K562 (cell line): ENCODE measurements around the gene BLOC1S4. TPM values are rescaled to one million over a fixed set of nuclear protein-coding genes. Genes with fewer than 3 reads are reported as not detected.
"Not testable (repeated sequence)": the region's sequence is repeated elsewhere in the genome, so short reads cannot be mapped to it uniquely, and the experiment has no call there.

ENCODE experiments used
- ATAC-seq: fragments of 200-7000 bp; cut with Tn5 transposase; 3 replicates; pipeline ENCODE4 v1.9.1; 2020; ENCODE audit warnings: moderate library complexity
- BruUV-seq: library from RNA; stranded (reverse); fragments of 400-500 nt; replicated peaks from 2 replicates; lab custom pipeline; 2021; lab: Mats Ljungman, UMichigan
- CTCF ChIA-PET: fragments of 300-600 bp; formaldehyde crosslinking; extraction: SDS; loops from one replicate; lab custom pipeline; 2021; ENCODE audit warnings: low intra/inter-chr PET ratio; lab: Yijun Ruan, JAX
- POLR2A ChIA-PET: fragments of 300-600, 350-650 bp; sonication (Branson Sonifier 250); formaldehyde crosslinking; extraction: SDS; loops from one replicate; lab custom pipeline; 2021; ENCODE audit warnings: antibody characterized with exemption, inconsistent platforms; lab: Yijun Ruan, JAX
- DNase-seq, 4 experiments: peaks; one replicate each; pipeline versions ENCODE4 v3.0.0 to v3.0.0-alpha.2; 2011 to 2018; ENCODE audit warnings: low spot score in 3 of 4, mixed read lengths in 3 of 4; ENCODE audit errors: extremely low read depth in 1 of 4
- FAIRE-seq: peaks from 2 replicates; lab custom pipeline; 2011; peaks lifted over from hg19 to GRCh38; lab: Jason Lieb, UNC
- H2AFZ ChIP-seq: 2 replicates; pipeline ENCODE4 v1.6.0; 2011; ENCODE audit warnings: low read depth, low read length, control low read depth, inconsistent platforms
- H3K27ac ChIP-seq: fragments of 200-600 bp; 3 replicates; pipeline ENCODE4 v1.8.0; 2011; ENCODE audit warnings: low read depth, mild to moderate bottlenecking, control low read depth, inconsistent platforms, low read length, moderate library complexity, mixed read lengths; ENCODE audit errors: extremely low read depth
- H3K27me3 ChIP-seq, 2 experiments: fragments of 300-600 bp in 1 of 2; 2 replicates in 1 of 2; 3 replicates in 1 of 2; pipeline versions ENCODE4 v1.6.0 to v1.8.0; 2011; ENCODE audit warnings: inconsistent platforms in 2 of 2, low read length in 2 of 2, mild to moderate bottlenecking in 1 of 2, mixed read lengths in 1 of 2, moderate library complexity in 1 of 2; ENCODE audit not compliant: control insufficient read depth in 2 of 2, insufficient read depth in 2 of 2
- H3K36me3 ChIP-seq: fragments of 300-600 bp; 3 replicates; pipeline ENCODE4 v1.8.0; 2011; ENCODE audit warnings: mild to moderate bottlenecking, low read length, inconsistent platforms; ENCODE audit not compliant: control insufficient read depth, insufficient read depth
- H3K4me1 ChIP-seq, 2 experiments: fragments of 200-600 bp in 1 of 2; replicated peaks in 1 of 2; 2 replicates in 1 of 2; 3 replicates in 1 of 2; pipeline versions ENCODE4 v1.5.1 to v1.8.0; 2011; ENCODE audit warnings: inconsistent platforms in 2 of 2, low read length in 2 of 2, mild to moderate bottlenecking in 1 of 2, mixed read lengths in 1 of 2, moderate library complexity in 1 of 2; ENCODE audit not compliant: control insufficient read depth in 2 of 2, insufficient read depth in 2 of 2
- H3K4me2 ChIP-seq: 2 replicates; pipeline ENCODE4 v1.6.1; 2011; ENCODE audit warnings: low read length, control low read depth, inconsistent platforms, mixed read lengths; ENCODE audit not compliant: insufficient read depth
- H3K4me3 ChIP-seq: fragments of 200-600 bp; sonication (generic), shearing (Covaris generic); 2 replicates; pipeline ENCODE4 v1.5.1; 2016; ENCODE audit warnings: control low read depth, inconsistent platforms
- H3K79me2 ChIP-seq: fragments of 200-600 bp; 3 replicates; pipeline ENCODE4 v1.8.0; 2011; ENCODE audit warnings: low read length, inconsistent platforms; ENCODE audit not compliant: control insufficient read depth, insufficient read depth
- H3K9ac ChIP-seq, 2 experiments: 2 replicates each; pipeline versions ENCODE4 v1.6.0 to v1.6.1; 2011; ENCODE audit warnings: low read depth in 2 of 2, low read length in 2 of 2, control low read depth in 1 of 2, inconsistent platforms in 1 of 2, mild to moderate bottlenecking in 1 of 2, mixed read lengths in 1 of 2; ENCODE audit not compliant: insufficient read depth in 1 of 2
- H3K9me1 ChIP-seq: one replicate; pipeline ENCODE4 v1.6.0; 2011; ENCODE audit warnings: inconsistent platforms, mild to moderate bottlenecking, low read length, moderate library complexity; ENCODE audit not compliant: control insufficient read depth, insufficient read depth
- H3K9me3 ChIP-seq: replicated peaks from 2 replicates; pipeline ENCODE4 v1.5.1; 2011; ENCODE audit warnings: low read depth, low read length, inconsistent platforms; ENCODE audit not compliant: control insufficient read depth, insufficient read depth
- H4K20me1 ChIP-seq: replicated peaks from 2 replicates; pipeline ENCODE4 v1.6.1; 2011; ENCODE audit warnings: low read length, inconsistent platforms, mixed read lengths; ENCODE audit not compliant: control insufficient read depth, insufficient read depth
- ASH1L ChIP-seq: fragments of 450-650 bp; IDR thresholded peaks from 2 replicates; pipeline ENCODE4 v1.6.1; 2018; ENCODE audit warnings: borderline replicate concordance, mild to moderate bottlenecking, low read depth; ENCODE audit not compliant: partially characterized antibody
- BCLAF1 ChIP-seq, 2 experiments: fragments of 450-650 bp in 1 of 2; IDR thresholded peaks; 2 replicates each; pipeline ENCODE4 v1.6.1; 2011 to 2017; ENCODE audit warnings: low read depth in 2 of 2, antibody characterized with exemption in 1 of 2, borderline replicate concordance in 1 of 2, low read length in 1 of 2, mild to moderate bottlenecking in 1 of 2, mixed read lengths in 1 of 2; ENCODE audit not compliant: control insufficient read depth in 1 of 2
- CHCHD3 ChIP-seq: fragments of 250-450 bp; sonication (Bioruptor Pico); IDR thresholded peaks from 2 replicates; pipeline ENCODE4 v2.1.2; 2022; ENCODE audit warnings: mild to moderate bottlenecking
- MBD2 ChIP-seq: sonication (generic); IDR thresholded peaks from 2 replicates; pipeline ENCODE4 v1.6.1; 2016; ENCODE audit warnings: low read depth, borderline replicate concordance
- MIER1 ChIP-seq: fragments of 450-650 bp; IDR thresholded peaks from 2 replicates; pipeline ENCODE4 v1.6.1; 2016; ENCODE audit warnings: antibody characterized with exemption, mild to moderate bottlenecking, low read depth
- MTA3 ChIP-seq: fragments of 450-650 bp; formaldehyde crosslinking; IDR thresholded peaks from 2 replicates; pipeline ENCODE4 v1.6.1; 2017; ENCODE audit warnings: mild to moderate bottlenecking, borderline replicate concordance
- NFATC3 ChIP-seq: fragments of 450-650 bp; IDR thresholded peaks from 2 replicates; pipeline ENCODE4 v1.6.1; 2017; ENCODE audit warnings: mild to moderate bottlenecking
- POLR2A ChIP-seq: fragments of 450-650 bp; conservative IDR thresholded peaks from 2 replicates; pipeline ENCODE4 v1.6.1; 2016
- POLR2AphosphoS5 ChIP-seq: IDR thresholded peaks from 2 replicates; pipeline ENCODE4 v1.6.1; 2011; ENCODE audit warnings: mild to moderate bottlenecking, low read depth, low read length, moderate library complexity; ENCODE audit not compliant: control insufficient read depth, insufficient read depth
- PTBP1 ChIP-seq: fragments of 200-400 bp; formaldehyde crosslinking; IDR thresholded peaks from 2 replicates; pipeline ENCODE4 v1.6.1; 2017; ENCODE audit warnings: low read depth, low read length
- RCOR1 ChIP-seq, 2 experiments: IDR thresholded peaks; 2 replicates each; pipeline ENCODE4 v1.6.1; 2012; ENCODE audit warnings: low read depth in 2 of 2, low read length in 2 of 2, borderline replicate concordance in 1 of 2, improper control_type of control experiment in 1 of 2
- SUPT5H ChIP-seq: fragments of 450-650 bp; IDR thresholded peaks from 2 replicates; pipeline ENCODE4 v1.6.1; 2016
- TEAD1 ChIP-seq, 2 experiments: fragments of 450-650 bp in 1 of 2; sonication (generic) in 1 of 2; formaldehyde crosslinking; IDR thresholded peaks; 2 replicates each; pipeline versions ENCODE4 v1.4.0 to v1.8.0; 2020 to 2022; ENCODE audit warnings: mild to moderate bottlenecking in 2 of 2, missing genetic modification reagents in 1 of 2
- ZBED1 ChIP-seq: IDR thresholded peaks from 2 replicates; pipeline ENCODE4 v1.6.1; 2014
- ZNF589 ChIP-seq: fragments of 200-800 bp; sonication (Bioruptor generic); IDR thresholded peaks from 2 replicates; pipeline ENCODE4 v1.6.1; 2016; ENCODE audit warnings: low read depth, missing genetic modification characterization, missing compliant biosample characterization
- WGBS: fragments of 100-300 bp; shearing (Covaris generic); methylation state at CpG from one replicate; pipeline ENCODE4 v1.1.6; 2016; ENCODE audit warnings: low coverage, mixed read lengths; ENCODE audit not compliant: insufficient coverage; ENCODE audit errors: missing lambda C conversion rate; 5-methylcytosine and 5-hydroxymethylcytosine counted together
- in situ Hi-C: fragments of 300-500 bp; cut with MboI; formaldehyde crosslinking; loops from 4 replicates; pipeline ENCODE4 v1.15.0; 2018; ENCODE audit warnings: inconsistent platforms, mixed read lengths
- intact Hi-C: fragments of 100-400 bp; cut with micrococcal nuclease; formaldehyde crosslinking; loops from 2 replicates; pipeline ENCODE4 v1.14.2; 2022
- polyA plus RNA-seq, 8 experiments: library from polyadenylated mRNA; depleted of rRNA in 4 of 8; stranded (reverse) in 5 of 8; unstranded in 3 of 8; fragments of >200 nt; fragmentation: Nextera tagmentation in 2 of 8; fragmentation: Illumina TruSeq in 1 of 8; extraction: Ambion mirVana in 2 of 8; extraction: Trizol in 1 of 8; gene quantifications; 2 replicates each; pipeline versions ENCODE4 v1.2.1 to v1.2.3, GENCODE V29; 2011 to 2014; ENCODE audit warnings: inconsistent platforms in 1 of 8, missing spikeins in 1 of 8
- total RNA-seq, 7 experiments: library from RNA; depleted of rRNA in 6 of 7; stranded (reverse); fragments of >200 nt in 6 of 7; fragmentation: Illumina TruSeq in 2 of 7; extraction: Trizol in 2 of 7; gene quantifications; 2 replicates each; pipeline versions ENCODE4 v1.2.1 to v1.2.3, GENCODE V29; 2011 to 2021; ENCODE audit warnings: low replicate concordance in 1 of 7
- TF ChIP-seq, protein P1 (sequence below): fragments of 250-450 bp; sonication (Bioruptor Pico); IDR thresholded peaks from 2 replicates; pipeline ENCODE4 v1.5.0; 2021
- TF ChIP-seq, protein P2 (sequence below): fragments of 450-650 bp; formaldehyde crosslinking; IDR thresholded peaks from 2 replicates; pipeline ENCODE4 v1.4.0; 2022; ENCODE audit warnings: missing genetic modification characterization

BLOC1S4 gene
- total and polyA plus RNA-seq, 9 of the 15 experiments (the other 6 are each of a cell fraction or from before 2014, with no cell fraction given), result 3.1 to 31.6 (median 11.2) TPM

DNA sequence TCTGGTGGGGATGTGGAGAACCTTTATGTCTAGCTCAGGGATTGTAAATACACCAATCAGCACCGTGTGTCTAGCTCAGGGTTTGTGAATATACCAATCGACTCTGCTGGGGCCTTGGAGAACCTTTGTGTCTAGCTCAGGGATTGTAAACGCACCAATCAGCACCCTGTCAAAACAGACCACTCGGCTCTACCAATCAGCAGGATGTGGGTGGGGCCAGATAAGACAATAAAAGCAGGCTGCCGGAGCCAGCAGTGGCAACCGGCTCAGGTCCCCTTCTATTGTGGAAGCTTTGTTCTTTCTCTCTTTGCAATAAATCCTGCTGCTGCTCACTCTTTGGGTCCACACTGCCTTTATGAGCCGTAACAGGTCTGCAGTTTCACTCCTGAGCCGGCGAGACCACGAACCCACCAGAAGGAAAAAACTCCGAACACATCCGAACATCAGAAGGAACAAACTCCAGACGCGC is 42.7 kb upstream of the BLOC1S4 start:
- Histone ChIP-seq H3K27ac (peak overlapping the region; percentile 99), H3K4me1 (peaks cover 26 to 33% of the 10 kb centered on the region in 2 experiments), H4K20me1 (peaks cover 28% of the 10 kb centered on the region; the same call in 1 of the 2 replicates), H3K79me2 (peaks cover 40% of the 10 kb centered on the region), H3K4me3 (peak overlapping the region; percentile 95), H3K4me2 (peak overlapping the region; percentile 90), H2AFZ (peak overlapping the region; percentile 98), H3K9ac (peak overlapping the region; percentile 90 to 96; a peak in 3 of 4 replicates), H3K36me3 (peaks cover 31% of the 10 kb centered on the region)
- H3K9me3 ChIP-seq, intact Hi-C loops, H3K27me3 ChIP-seq, FAIRE-seq, H3K9me1 ChIP-seq, in situ Hi-C loops: not testable (repeated sequence)
- ATAC-seq (peak; percentile 33), DNase-seq (peak in 1 of 4 experiments; percentile 76)
- BruUV-seq, result TSS peak; percentile 96
- WGBS, result 14% methylated on average over 10 of the region's 14 CpGs
- POLR2A ChIA-PET, result interaction anchor here (0.7 to 5.4 kb wide), 19 partner anchors 8 to 239 kb away, joined by 3 to 40 read pairs (median 7); partner anchors contain the start of genes MAN2B2, MRFAP1 and S100P
- CTCF ChIA-PET, result interaction anchor here (0.7 to 0.8 kb wide), 2 partner anchors 45 to 854 kb away, joined by 3 read pairs; no protein-coding TSS in a partner anchor
- TF ChIP-seq, protein P1, sequence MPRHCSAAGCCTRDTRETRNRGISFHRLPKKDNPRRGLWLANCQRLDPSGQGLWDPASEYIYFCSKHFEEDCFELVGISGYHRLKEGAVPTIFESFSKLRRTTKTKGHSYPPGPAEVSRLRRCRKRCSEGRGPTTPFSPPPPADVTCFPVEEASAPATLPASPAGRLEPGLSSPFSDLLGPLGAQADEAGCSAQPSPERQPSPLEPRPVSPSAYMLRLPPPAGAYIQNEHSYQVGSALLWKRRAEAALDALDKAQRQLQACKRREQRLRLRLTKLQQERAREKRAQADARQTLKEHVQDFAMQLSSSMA (CRISPR knock-in tag), result 0 out of 2 replicates have a peak, but pooled peaks have one; percentile 32
- TF ChIP-seq BCLAF1 (IDR thresholded peaks at IDR 0.05; ENCODE audit: borderline replicate concordance in 1 of 2, control insufficient read depth in 1 of 2, low read depth in 2 of 2, low read length in 1 of 2), result 0 out of 4 replicates have a peak, but pooled peaks of 1 of the 2 experiments have one; percentile 49
- peak; percentile 78 for TF ChIP-seq ASH1L
- 0 out of 4 replicates have a peak, but pooled peaks of 1 of the 2 experiments have one; percentile 42 for TF ChIP-seq TEAD1 (CRISPR knock-in tag; IDR thresholded peaks at IDR 0.05)
- 0 out of 2 replicates have a peak, but pooled peaks have one; percentile 28 for TF ChIP-seq PTBP1
- TF ChIP-seq RCOR1 (IDR thresholded peaks at IDR 0.05; ENCODE audit: borderline replicate concordance in 1 of 2, low read depth in 2 of 2, low read length in 2 of 2), result 0 out of 4 replicates have a peak, but pooled peaks of 1 of the 2 experiments have one; percentile 26
- peak; percentile 100 for TF ChIP-seq POLR2A
- TF ChIP-seq MBD2, result peak; percentile 80
- peak; percentile 99 for TF ChIP-seq SUPT5H
- TF ChIP-seq ZNF589, result 0 out of 2 replicates have a peak, but pooled peaks have one; percentile 17
- TF ChIP-seq, protein P2, sequence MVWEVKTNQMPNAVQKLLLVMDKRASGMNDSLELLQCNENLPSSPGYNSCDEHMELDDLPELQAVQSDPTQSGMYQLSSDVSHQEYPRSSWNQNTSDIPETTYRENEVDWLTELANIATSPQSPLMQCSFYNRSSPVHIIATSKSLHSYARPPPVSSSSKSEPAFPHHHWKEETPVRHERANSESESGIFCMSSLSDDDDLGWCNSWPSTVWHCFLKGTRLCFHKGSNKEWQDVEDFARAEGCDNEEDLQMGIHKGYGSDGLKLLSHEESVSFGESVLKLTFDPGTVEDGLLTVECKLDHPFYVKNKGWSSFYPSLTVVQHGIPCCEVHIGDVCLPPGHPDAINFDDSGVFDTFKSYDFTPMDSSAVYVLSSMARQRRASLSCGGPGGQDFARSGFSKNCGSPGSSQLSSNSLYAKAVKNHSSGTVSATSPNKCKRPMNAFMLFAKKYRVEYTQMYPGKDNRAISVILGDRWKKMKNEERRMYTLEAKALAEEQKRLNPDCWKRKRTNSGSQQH (CRISPR knock-in tag), result 0 out of 2 replicates have a peak, but pooled peaks have one; percentile 62
- peak; percentile 98 for TF ChIP-seq MTA3
- TF ChIP-seq ZBED1, result peak; percentile 89
- 0 out of 2 replicates have a peak, but pooled peaks have one; percentile 24 for TF ChIP-seq MIER1
- TF ChIP-seq POLR2AphosphoS5, result peak; percentile 85
- 0 out of 2 replicates have a peak, but pooled peaks have one; percentile 56 for TF ChIP-seq NFATC3
- 0 out of 2 replicates have a peak, but pooled peaks have one; percentile 12 for TF ChIP-seq CHCHD3 (CRISPR knock-in tag)
